ENCODE data around the gene C19orf81.

The C19orf81 gene

DNA sequence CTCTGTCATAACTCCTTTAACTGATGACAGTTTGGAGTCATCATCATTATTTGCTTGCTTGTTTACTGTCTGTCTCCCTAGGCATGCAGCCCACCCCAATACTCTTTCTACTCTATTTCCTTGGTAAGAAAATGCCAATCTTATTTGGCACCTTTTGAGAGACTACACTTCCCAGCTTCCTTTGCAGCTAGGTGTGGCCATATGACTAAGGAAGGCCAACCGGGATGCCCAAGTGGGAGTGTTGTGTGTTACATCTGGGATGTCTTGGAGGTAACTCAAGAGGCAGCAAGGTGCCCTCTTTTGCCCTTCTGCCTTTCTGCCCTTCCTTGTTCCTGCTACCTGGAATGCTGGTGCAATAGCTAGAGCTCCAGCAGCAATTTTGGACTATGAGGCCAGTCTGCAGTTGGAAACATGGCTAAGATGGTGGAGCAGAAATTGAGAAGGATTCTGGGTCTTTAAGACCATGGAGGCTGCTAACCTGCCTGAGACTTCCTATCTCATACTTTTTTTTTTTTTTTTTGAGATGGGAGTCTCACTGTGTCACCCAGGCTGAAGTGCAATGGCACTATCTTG, 27.5 kb downstream of the C19orf81 start:
- H2AFZ ChIP-seq (ENCODE audit: low read depth, low read length) = no peak overlapping the region
- no peaks in the 10 kb centered on the region for H4K20me1 ChIP-seq (ENCODE audit: insufficient read depth, low read length)
- no peak overlapping the region for H3K4me2 ChIP-seq (ENCODE audit: insufficient read depth, low read length)
- H3K27ac ChIP-seq (ENCODE audit: low read length) = no peak overlapping the region
- ATAC-seq (ENCODE audit: insufficient read depth, low read depth) (no peak), DNase-seq (no peak)
- H3K9ac ChIP-seq (ENCODE audit: low read depth, low read length) = no peak overlapping the region
- H3K9me3 ChIP-seq (ENCODE audit: insufficient read depth, low read length, severe bottlenecking) = no peaks in the 10 kb centered on the region
- H3K36me3 ChIP-seq (ENCODE audit: insufficient read depth, low read length) = no peaks in the 10 kb centered on the region
- H3K4me3 ChIP-seq (ENCODE audit: low read depth in 1 of 2, low read length in 2 of 2) = no peak overlapping the region
- H3K27me3 ChIP-seq (ENCODE audit: insufficient read depth, low read length, poor library complexity) = no peaks in the 10 kb centered on the region
- H3K4me1 ChIP-seq (ENCODE audit: insufficient read depth, low read length) = no peaks in the 10 kb centered on the region
- no peaks in the 10 kb centered on the region for H3K79me2 ChIP-seq (ENCODE audit: insufficient read depth, low read length)
- no peak for TF ChIP-seq EZH2 (IDR thresholded peaks at IDR 0.05; ENCODE audit: borderline replicate concordance, low read depth, low read length, severe bottlenecking)
- TF ChIP-seq, protein P1, sequence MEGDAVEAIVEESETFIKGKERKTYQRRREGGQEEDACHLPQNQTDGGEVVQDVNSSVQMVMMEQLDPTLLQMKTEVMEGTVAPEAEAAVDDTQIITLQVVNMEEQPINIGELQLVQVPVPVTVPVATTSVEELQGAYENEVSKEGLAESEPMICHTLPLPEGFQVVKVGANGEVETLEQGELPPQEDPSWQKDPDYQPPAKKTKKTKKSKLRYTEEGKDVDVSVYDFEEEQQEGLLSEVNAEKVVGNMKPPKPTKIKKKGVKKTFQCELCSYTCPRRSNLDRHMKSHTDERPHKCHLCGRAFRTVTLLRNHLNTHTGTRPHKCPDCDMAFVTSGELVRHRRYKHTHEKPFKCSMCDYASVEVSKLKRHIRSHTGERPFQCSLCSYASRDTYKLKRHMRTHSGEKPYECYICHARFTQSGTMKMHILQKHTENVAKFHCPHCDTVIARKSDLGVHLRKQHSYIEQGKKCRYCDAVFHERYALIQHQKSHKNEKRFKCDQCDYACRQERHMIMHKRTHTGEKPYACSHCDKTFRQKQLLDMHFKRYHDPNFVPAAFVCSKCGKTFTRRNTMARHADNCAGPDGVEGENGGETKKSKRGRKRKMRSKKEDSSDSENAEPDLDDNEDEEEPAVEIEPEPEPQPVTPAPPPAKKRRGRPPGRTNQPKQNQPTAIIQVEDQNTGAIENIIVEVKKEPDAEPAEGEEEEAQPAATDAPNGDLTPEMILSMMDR (IDR thresholded peaks at IDR 0.05; ENCODE audit: borderline replicate concordance, extremely low read depth, low read length, poor library complexity, severe bottlenecking) = no peak

DNA sequence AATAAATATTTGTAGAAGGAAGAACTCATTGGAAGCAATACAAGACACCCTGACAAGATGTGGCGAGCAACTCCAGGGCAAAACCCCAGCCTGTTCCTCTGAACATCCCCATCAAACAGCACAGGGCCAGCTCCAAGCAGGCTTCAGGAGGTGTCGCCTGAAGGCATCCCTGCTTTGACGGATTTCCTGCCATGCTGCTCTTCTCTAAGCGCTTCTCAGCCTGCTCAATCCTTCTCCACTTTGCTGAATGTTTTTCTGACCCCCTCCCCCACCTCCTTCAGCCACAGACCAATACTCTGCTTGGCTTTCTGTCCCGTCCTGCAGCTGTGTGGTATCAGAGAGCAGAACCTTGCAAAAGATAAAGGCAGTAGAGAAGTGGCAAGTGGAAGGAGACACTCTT, 28.4 kb downstream of the C19orf81 start:
- Histone ChIP-seq H3K36me3 (ENCODE audit: insufficient read depth, low read length) (no peaks in the 10 kb centered on the region), H3K27ac (ENCODE audit: low read length) (no peak overlapping the region), H3K4me2 (ENCODE audit: insufficient read depth, low read length) (no peak overlapping the region), H2AFZ (ENCODE audit: low read depth, low read length) (no peak overlapping the region), H3K9me3 (ENCODE audit: insufficient read depth, low read length, severe bottlenecking) (no peaks in the 10 kb centered on the region), H3K9ac (ENCODE audit: low read depth, low read length) (no peak overlapping the region), H3K27me3 (ENCODE audit: insufficient read depth, low read length, poor library complexity) (no peaks in the 10 kb centered on the region), H3K79me2 (ENCODE audit: insufficient read depth, low read length) (no peaks in the 10 kb centered on the region), H3K4me1 (ENCODE audit: insufficient read depth, low read length) (no peaks in the 10 kb centered on the region), H3K4me3 (ENCODE audit: low read depth in 1 of 2, low read length in 2 of 2) (no peak overlapping the region), H4K20me1 (ENCODE audit: insufficient read depth, low read length) (no peaks in the 10 kb centered on the region)
- TF ChIP-seq, protein P1 (IDR thresholded peaks at IDR 0.05; ENCODE audit: borderline replicate concordance, extremely low read depth, low read length, poor library complexity, severe bottlenecking) = no peak
- no peak for TF ChIP-seq EZH2 (IDR thresholded peaks at IDR 0.05; ENCODE audit: borderline replicate concordance, low read depth, low read length, severe bottlenecking)
- ATAC-seq (ENCODE audit: insufficient read depth, low read depth) = no peak
- no peak for DNase-seq

DNA sequence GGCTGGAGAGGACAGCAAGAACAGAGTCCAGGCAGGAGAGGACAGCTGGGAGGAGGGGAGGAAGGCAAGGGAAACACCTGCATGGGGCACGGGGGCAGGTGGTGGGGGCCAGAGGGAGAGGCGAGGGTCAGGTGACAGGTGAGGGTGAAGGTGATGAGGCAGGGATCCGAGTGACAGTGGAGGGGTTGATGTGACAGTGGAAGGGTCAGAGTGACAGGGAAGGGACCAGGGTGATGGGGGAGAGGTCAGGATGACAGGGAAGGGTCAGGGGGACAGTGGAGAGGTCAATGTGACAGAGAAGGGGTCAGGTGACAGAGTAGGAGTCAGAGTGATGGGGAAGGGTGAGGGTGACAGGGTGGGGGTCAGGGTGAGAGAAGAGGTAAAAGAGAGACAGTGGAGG, 29.1 kb downstream of the C19orf81 start:
- H3K9me3 ChIP-seq (ENCODE audit: insufficient read depth, low read length, severe bottlenecking) = no peaks in the 10 kb centered on the region
- H3K79me2 ChIP-seq (ENCODE audit: insufficient read depth, low read length) = no peaks in the 10 kb centered on the region
- no peak overlapping the region for H3K4me2 ChIP-seq (ENCODE audit: insufficient read depth, low read length)
- no peak overlapping the region for H3K4me3 ChIP-seq (ENCODE audit: low read depth in 1 of 2, low read length in 2 of 2)
- no peak for DNase-seq
- no peaks in the 10 kb centered on the region for H3K27me3 ChIP-seq (ENCODE audit: insufficient read depth, low read length, poor library complexity)
- no peak overlapping the region for H2AFZ ChIP-seq (ENCODE audit: low read depth, low read length)
- no peaks in the 10 kb centered on the region for H3K36me3 ChIP-seq (ENCODE audit: insufficient read depth, low read length)
- ATAC-seq (ENCODE audit: insufficient read depth, low read depth) = no peak
- no peaks in the 10 kb centered on the region for H3K4me1 ChIP-seq (ENCODE audit: insufficient read depth, low read length)
- no peak overlapping the region for H3K9ac ChIP-seq (ENCODE audit: low read depth, low read length)
- no peak overlapping the region for H3K27ac ChIP-seq (ENCODE audit: low read length)
- no peaks in the 10 kb centered on the region for H4K20me1 ChIP-seq (ENCODE audit: insufficient read depth, low read length)
- TF ChIP-seq EZH2 (IDR thresholded peaks at IDR 0.05; ENCODE audit: borderline replicate concordance, low read depth, low read length, severe bottlenecking) = no peak
- TF ChIP-seq, protein P1 (IDR thresholded peaks at IDR 0.05; ENCODE audit: borderline replicate concordance, extremely low read depth, low read length, poor library complexity, severe bottlenecking) = no peak

All from DND-41 (cell line).